Endothelial cell of umbilical vein (primary cell): ENCODE results near the gene FOXL3. TPM values are rescaled to one million over a fixed set of nuclear protein-coding genes. Genes with fewer than 3 reads are reported as not detected.

Experiments used
- BruUV-seq: library from RNA; stranded (reverse); fragments of 400-500 nt; replicated peaks from 2 replicates; lab custom pipeline; 2021; lab: Mats Ljungman, UMichigan
- CTCF ChIA-PET: fragments of 300-600, 350-600 bp; sonication (Branson Sonifier 250); formaldehyde crosslinking; loops from one replicate; lab custom pipeline; 2021; ENCODE audit warnings: antibody characterized with exemption, inconsistent platforms; lab: Charles Lee
- POLR2A ChIA-PET: fragments of 300-600, 350-600 bp; sonication (Branson Sonifier 250); formaldehyde crosslinking; loops from one replicate; lab custom pipeline; 2021; ENCODE audit warnings: antibody characterized with exemption, inconsistent platforms; lab: Charles Lee
- DNase-seq: peaks from one replicate; pipeline ENCODE4 v3.0.0-alpha.2; 2011; ENCODE audit warnings: low read depth, low spot score
- FAIRE-seq: peaks from 2 replicates; lab custom pipeline; 2011; peaks lifted over from hg19 to GRCh38; lab: Jason Lieb, UNC
- H2AFZ ChIP-seq: 2 replicates; pipeline ENCODE4 v1.6.0; 2012; ENCODE audit warnings: low read depth, low read length, control low read depth, inconsistent platforms
- H3K27ac ChIP-seq: 2 replicates; pipeline ENCODE4 v1.5.1; 2011; ENCODE audit warnings: low read depth, mild to moderate bottlenecking, control low read depth, low read length, moderate library complexity; ENCODE audit not compliant: insufficient read depth
- H3K27me3 ChIP-seq, 2 experiments: 2 replicates each; pipeline versions ENCODE4 v1.6.0 to v1.6.1; 2011; ENCODE audit warnings: low read length in 2 of 2, mixed read lengths in 1 of 2; ENCODE audit not compliant: control insufficient read depth in 2 of 2, insufficient read depth in 2 of 2
- H3K36me3 ChIP-seq, 2 experiments: 2 replicates in 1 of 2; 3 replicates in 1 of 2; pipeline ENCODE4 v1.5.1; 2011; ENCODE audit warnings: low read length in 2 of 2, mild to moderate bottlenecking in 1 of 2, moderate library complexity in 1 of 2; ENCODE audit not compliant: control insufficient read depth in 2 of 2, insufficient read depth in 2 of 2; ENCODE audit errors: extremely low read depth in 1 of 2
- H3K4me1 ChIP-seq: 3 replicates; pipeline ENCODE4 v1.5.1; 2011; ENCODE audit warnings: mild to moderate bottlenecking, low read length; ENCODE audit not compliant: control insufficient read depth, insufficient read depth; ENCODE audit errors: extremely low read depth
- H3K4me2 ChIP-seq: 2 replicates; pipeline ENCODE4 v1.6.1; 2011; ENCODE audit warnings: low read length, control low read depth, mixed read lengths; ENCODE audit not compliant: insufficient read depth
- H3K4me3 ChIP-seq, 3 experiments: fragments of 200-600 bp in 1 of 3; sonication (generic), shearing (Covaris generic) in 1 of 3; replicated peaks in 1 of 3; 2 replicates each; pipeline ENCODE4 v1.5.1; 2011 to 2016; ENCODE audit warnings: control low read depth in 3 of 3, low read length in 3 of 3, mild to moderate bottlenecking in 2 of 3, inconsistent platforms in 1 of 3, low read depth in 1 of 3, moderate library complexity in 1 of 3; ENCODE audit not compliant: insufficient read depth in 1 of 3
- H3K79me2 ChIP-seq: 2 replicates; pipeline ENCODE4 v1.6.0; 2012; ENCODE audit warnings: low read length, inconsistent platforms; ENCODE audit not compliant: control insufficient read depth, insufficient read depth
- H3K9ac ChIP-seq: replicated peaks from 2 replicates; pipeline ENCODE3; 2011; ENCODE audit warnings: low read length, control low read depth; ENCODE audit not compliant: insufficient read depth; ENCODE audit errors: extremely low read depth
- H3K9me1 ChIP-seq: replicated peaks from 3 replicates; pipeline ENCODE4 v1.6.0; 2011; ENCODE audit warnings: mild to moderate bottlenecking, low read length; ENCODE audit not compliant: control insufficient read depth, insufficient read depth; ENCODE audit errors: extremely low read depth
- H3K9me3 ChIP-seq: replicated peaks from 2 replicates; pipeline ENCODE4 v1.5.1; 2012; ENCODE audit warnings: low read length, inconsistent platforms; ENCODE audit not compliant: control insufficient read depth, insufficient read depth
- H4K20me1 ChIP-seq: replicated peaks from 2 replicates; pipeline ENCODE3; 2011; ENCODE audit warnings: mild to moderate bottlenecking, low read length; ENCODE audit not compliant: control insufficient read depth, insufficient read depth; ENCODE audit errors: extremely low read depth
- CTCF ChIP-seq, 2 donors: IDR thresholded peaks; 1 replicate in 1 of 2; 2 replicates in 1 of 2; pipeline ENCODE4 v1.5.1; 2011; ENCODE audit warnings: low read length in 2 of 2, mild to moderate bottlenecking in 2 of 2, moderate library complexity in 2 of 2, control low read depth in 1 of 2, inconsistent platforms in 1 of 2, low read depth in 1 of 2; ENCODE audit not compliant: insufficient read depth in 1 of 2; ENCODE audit errors: extremely low read depth in 1 of 2
- EZH2 ChIP-seq: IDR thresholded peaks from 2 replicates; pipeline ENCODE4 v1.6.1; 2012; ENCODE audit warnings: borderline replicate concordance, low read depth, mild to moderate bottlenecking, moderate library complexity, low read length, inconsistent platforms; ENCODE audit not compliant: severe bottlenecking
- FOS ChIP-seq: IDR thresholded peaks from 2 replicates; pipeline ENCODE4 v1.6.1; 2011; ENCODE audit warnings: mild to moderate bottlenecking, low read length, moderate library complexity, borderline replicate concordance; ENCODE audit not compliant: insufficient read depth
- GATA2 ChIP-seq: IDR thresholded peaks from 2 replicates; pipeline ENCODE4 v1.7.0; 2011; ENCODE audit warnings: low read depth, mild to moderate bottlenecking, moderate library complexity, mixed read lengths, low read length; ENCODE audit not compliant: insufficient read length, insufficient read depth
- JUN ChIP-seq: IDR thresholded peaks from 2 replicates; pipeline ENCODE4 v1.6.1; 2011; ENCODE audit warnings: borderline replicate concordance, low read depth; ENCODE audit not compliant: insufficient read length, insufficient read depth
- MAX ChIP-seq: IDR thresholded peaks from 2 replicates; pipeline ENCODE4 v1.6.1; 2011; ENCODE audit not compliant: insufficient read depth, insufficient read length
- MYC ChIP-seq: IDR thresholded peaks from one replicate; pipeline ENCODE4 v1.6.1; 2011; ENCODE audit warnings: mild to moderate bottlenecking, low read depth, low read length
- POLR2A ChIP-seq: IDR thresholded peaks from 2 replicates; pipeline ENCODE4 v1.6.1; 2012; ENCODE audit warnings: low read depth, mild to moderate bottlenecking, control low read depth, low read length
- POLR2AphosphoS5 ChIP-seq: IDR thresholded peaks from 2 replicates; pipeline ENCODE4 v1.6.1; 2012; ENCODE audit warnings: low read depth, mild to moderate bottlenecking, control low read depth, low read length, moderate library complexity; ENCODE audit not compliant: insufficient read depth
- dilution Hi-C: fragments of 300-500 bp; cut with MboI; formaldehyde crosslinking; loops from one replicate; pipeline ENCODE4 v1.15.0; 2019; ENCODE audit warnings: low sequenced_read_pairs; ENCODE audit not compliant: extremely low pct_ligation_motif_present
- intact Hi-C: fragments of 100-400 bp; cut with micrococcal nuclease; formaldehyde crosslinking; loops from one replicate; pipeline ENCODE4 v1.10.0; 2022
- polyA plus RNA-seq, 4 experiments: library from polyadenylated mRNA; depleted of rRNA in 3 of 4; stranded (reverse) in 3 of 4; unstranded in 1 of 4; fragments of >200 nt; gene quantifications; 2 replicates each; pipeline versions ENCODE4 v1.2.1 to v1.2.3, GENCODE V29; 2011 to 2012; ENCODE audit warnings: missing spikeins in 1 of 4
- total RNA-seq: library from RNA; stranded (reverse); gene quantifications from 2 replicates; pipeline ENCODE4 v1.2.3, GENCODE V29; 2021

Gene FOXL3
- total and polyA plus RNA-seq, 2 donors (not counting 3 experiments of a cell fraction or from before 2014, with no cell fraction given), result not detected

- peaks cover 13 to 35% of the 10 kb centered on the region in 2 experiments for H3K27me3 ChIP-seq
- CTCF ChIA-PET, result interaction anchor here (1.4 kb wide), 1 partner anchor 555 kb away, joined by 5 read pairs; no protein-coding TSS in a partner anchor
Measured at GRCh38 chr7:317643-318405, 27.9 kb downstream of the FOXL3 start.

More at GRCh38 chr7:317643-318405, 27.9 kb downstream of the FOXL3 start:
- Histone ChIP-seq H3K9ac (no peak overlapping the region), H3K4me1 (no peaks in the 10 kb centered on the region), H3K4me2 (no peak overlapping the region), H3K9me3 (no peaks in the 10 kb centered on the region), H3K9me1 (no peaks in the 10 kb centered on the region), H3K27ac (no peak overlapping the region), H4K20me1 (no peaks in the 10 kb centered on the region), H3K79me2 (no peaks in the 10 kb centered on the region), H3K36me3 (no peaks in the 10 kb centered on the region), H2AFZ (no peak overlapping the region), H3K4me3 (no peak overlapping the region)
- dilution Hi-C loops (no loop called here), intact Hi-C loops (no loop called here)
- no TSS peak for BruUV-seq
- FAIRE-seq, result no peak
- TF ChIP-seq POLR2AphosphoS5 (no peak), MAX (no peak), EZH2 (no peak), JUN (no peak), POLR2A (no peak), FOS (no peak), GATA2 (no peak), CTCF (IDR thresholded peaks at IDR 0.05; ENCODE audit: extremely low read depth in 1 of 2, insufficient read depth in 1 of 2, low read depth in 1 of 2, low read length in 2 of 2) (no peak), MYC (no peak)
- POLR2A ChIA-PET, result no interaction called here
- DNase-seq, result no peak
